Suppressor macrophage (primary cell): ENCODE data around the gene C1QTNF8.

ENCODE experiments used
- DNase-seq, 4 experiments: peaks; one replicate each; pipeline ENCODE4 v3.0.0-alpha.2; 2020 to 2022

Gene C1QTNF8

GRCh38 chr16:1042866-1043265, 53.2 kb downstream of the C1QTNF8 start:
- no peak for DNase-seq

- no peak for DNase-seq
Measured at GRCh38 chr16:1042049-1042744, 53.8 kb downstream of the C1QTNF8 start.

- DNase-seq, result no peak
Measured at GRCh38 chr16:1040346-1040745, 55.7 kb downstream of the C1QTNF8 start.

GRCh38 chr16:1039762-1040161, 56.3 kb downstream of the C1QTNF8 start:
- no peak for DNase-seq

- no peak for DNase-seq
Measured at GRCh38 chr16:1038932-1039331, 57.1 kb downstream of the C1QTNF8 start.
